Activated B cell treated with CpG ODN at 0.5 μM for 24 hours (primary cell): ENCODE results near the gene VKORC1. TPM values are rescaled to one million over a fixed set of nuclear protein-coding genes. Genes with fewer than 3 reads are reported as not detected.

Experiments
- ATAC-seq: fragments of 200-7000 bp; cut with Tn5 transposase; one replicate; pipeline ENCODE4 v1.10.0; 2021; ENCODE audit warnings: low read depth, mild to moderate bottlenecking, moderate library complexity
- CTCF ChIA-PET: fragments of 350-600 bp; sonication (Branson Sonifier 250); formaldehyde crosslinking; loops from one replicate; lab custom pipeline; 2021; ENCODE audit warnings: antibody characterized with exemption; lab: Charles Lee
- POLR2A ChIA-PET: fragments of 350-600 bp; sonication (Branson Sonifier 250); formaldehyde crosslinking; loops from one replicate; lab custom pipeline; 2021; ENCODE audit warnings: antibody characterized with exemption; lab: Charles Lee
- DNase-seq: peaks from one replicate; pipeline ENCODE4 v3.0.0; 2022
- H3K27ac Mint-ChIP-seq: one replicate; pipeline ENCODE4 v1.8.0; 2020; ENCODE audit warnings: mixed read lengths
- H3K27me3 Mint-ChIP-seq: one replicate; pipeline ENCODE4 v1.8.0; 2021; ENCODE audit warnings: mixed read lengths
- H3K36me3 Mint-ChIP-seq: one replicate; pipeline ENCODE4 v1.8.0; 2021; ENCODE audit warnings: low read depth, mixed read lengths
- H3K4me1 Mint-ChIP-seq: one replicate; pipeline ENCODE4 v1.8.0; 2021; ENCODE audit warnings: mixed read lengths
- H3K4me3 Mint-ChIP-seq: one replicate; pipeline ENCODE4 v1.8.0; 2020; ENCODE audit warnings: mild to moderate bottlenecking, mixed read lengths
- H3K9me3 Mint-ChIP-seq: one replicate; pipeline ENCODE4 v1.8.0; 2020; ENCODE audit warnings: mixed read lengths
- CTCF ChIP-seq: fragments of 200-600 bp; IDR thresholded peaks from one replicate; pipeline ENCODE4 v1.8.0; 2022; ENCODE audit warnings: antibody characterized with exemption, mild to moderate bottlenecking
- intact Hi-C: fragments of 100-400 bp; cut with micrococcal nuclease; formaldehyde crosslinking; loops from one replicate; pipeline ENCODE4 v1.15.1; 2024
- total RNA-seq: library from RNA; stranded (reverse); gene quantifications from 2 replicates; pipeline ENCODE4 v1.2.3, GENCODE V29; 2022

The VKORC1 gene
- total RNA-seq, 1 donor from 2014 or later, result 41.9 TPM

GRCh38 chr16:31114468-31114867 lies 19.9 kb upstream of the VKORC1 start:
- Mint-ChIP-seq H3K36me3 (peaks cover 47% of the 10 kb centered on the region), H3K4me3 (no peak overlapping the region)
- POLR2A ChIA-PET, result interaction anchor here (0.7 kb wide), 1 partner anchor 82 kb away, joined by 5 read pairs; no protein-coding TSS in a partner anchor

GRCh38 chr16:31113121-31114120 lies 18.8 kb upstream of the VKORC1 start:
- peaks cover 23% of the 10 kb centered on the region for H3K4me1 Mint-ChIP-seq
- TF ChIP-seq CTCF, result no peak
- CTCF ChIA-PET, result no interaction called here
- POLR2A ChIA-PET, result interaction anchor here (0.6 kb wide), 1 partner anchor 10 kb away, joined by 3 read pairs; no protein-coding TSS in a partner anchor
- DNase-seq (no peak), ATAC-seq (no peak)
- H3K36me3 Mint-ChIP-seq, result peaks cover 38% of the 10 kb centered on the region
- intact Hi-C loops, result loop anchor here (10.0 kb wide), 1 partner anchor 221 kb away; no protein-coding TSS in a partner anchor
- no peaks in the 10 kb centered on the region for H3K27me3 Mint-ChIP-seq
- no peak overlapping the region for H3K4me3 Mint-ChIP-seq
- no peak overlapping the region for H3K27ac Mint-ChIP-seq
- no peaks in the 10 kb centered on the region for H3K9me3 Mint-ChIP-seq

More at GRCh38 chr16:31114468-31114867, 19.9 kb upstream of the VKORC1 start:
- intact Hi-C loops, result loop anchor here (10.0 kb wide), 1 partner anchor 220 kb away; no protein-coding TSS in a partner anchor
- Mint-ChIP-seq H3K27me3 (no peaks in the 10 kb centered on the region), H3K9me3 (no peaks in the 10 kb centered on the region), H3K4me1 (peaks cover 25% of the 10 kb centered on the region), H3K27ac (no peak overlapping the region)
- no peak for TF ChIP-seq CTCF
- DNase-seq (no peak), ATAC-seq (no peak)
- CTCF ChIA-PET, result no interaction called here

GRCh38 chr16:31112711-31113110 lies 18.1 kb upstream of the VKORC1 start:
- Mint-ChIP-seq H3K27me3 (no peaks in the 10 kb centered on the region), H3K36me3 (peaks cover 33% of the 10 kb centered on the region), H3K4me3 (no peak overlapping the region), H3K4me1 (peaks cover 21% of the 10 kb centered on the region), H3K9me3 (no peaks in the 10 kb centered on the region), H3K27ac (no peak overlapping the region)
- POLR2A ChIA-PET, result interaction anchor here (0.6 kb wide), 1 partner anchor 10 kb away, joined by 3 read pairs; no protein-coding TSS in a partner anchor
- DNase-seq, result no peak
- ATAC-seq, result no peak
- intact Hi-C loops, result loop anchor here (10.0 kb wide), 1 partner anchor 222 kb away; no protein-coding TSS in a partner anchor
- no peak for TF ChIP-seq CTCF
- CTCF ChIA-PET, result no interaction called here

- Mint-ChIP-seq H3K27me3 (no peaks in the 10 kb centered on the region), H3K36me3 (peaks cover 32% of the 10 kb centered on the region), H3K4me3 (no peak overlapping the region), H3K9me3 (no peaks in the 10 kb centered on the region), H3K27ac (no peak overlapping the region), H3K4me1 (peaks cover 24% of the 10 kb centered on the region)
- intact Hi-C loops, result loop anchor here (10.0 kb wide), 1 partner anchor 223 kb away; no protein-coding TSS in a partner anchor
- ChIA-PET CTCF (no interaction called here), POLR2A (no interaction called here)
- TF ChIP-seq CTCF, result no peak
- DNase-seq (no peak), ATAC-seq (no peak)
Measured at GRCh38 chr16:31111881-31112466, 17.4 kb upstream of the VKORC1 start.
